Measurements from ENCODE around the gene HSD17B2.

Gene HSD17B2

GRCh38 chr16:82059161-82059982 is 24.3 kb downstream of the HSD17B2 start:
- no peak overlapping the region for H3K27ac ChIP-seq
- TF ChIP-seq CTCF (conservative IDR thresholded peaks at IDR 0.05) (no peak), ZFX (IDR thresholded peaks at IDR 0.05) (no peak)

- H3K27ac ChIP-seq, result no peak overlapping the region
- TF ChIP-seq CTCF (conservative IDR thresholded peaks at IDR 0.05), result no peak
- no peak for TF ChIP-seq ZFX (IDR thresholded peaks at IDR 0.05)
Observed at GRCh38 chr16:82059983-82060421, 24.9 kb downstream of the HSD17B2 start.

GRCh38 chr16:82061861-82062525 is 26.9 kb downstream of the HSD17B2 start:
- no peak for TF ChIP-seq ZFX (IDR thresholded peaks at IDR 0.05)
- peak; percentile 65 for TF ChIP-seq CTCF (conservative IDR thresholded peaks at IDR 0.05)
- H3K27ac ChIP-seq, result no peak overlapping the region

GRCh38 chr16:82062645-82063058 is 27.6 kb downstream of the HSD17B2 start:
- TF ChIP-seq ZFX (IDR thresholded peaks at IDR 0.05), result no peak
- TF ChIP-seq CTCF (conservative IDR thresholded peaks at IDR 0.05), result no peak
- no peak overlapping the region for H3K27ac ChIP-seq

GRCh38 chr16:82063456-82064082 is 28.5 kb downstream of the HSD17B2 start:
- TF ChIP-seq CTCF (conservative IDR thresholded peaks at IDR 0.05), result no peak
- TF ChIP-seq ZFX (IDR thresholded peaks at IDR 0.05), result no peak
- H3K27ac ChIP-seq, result no peak overlapping the region

- TF ChIP-seq CTCF (conservative IDR thresholded peaks at IDR 0.05) (no peak), ZFX (IDR thresholded peaks at IDR 0.05) (no peak)
- no peak overlapping the region for H3K27ac ChIP-seq
Observed at GRCh38 chr16:82067042-82067803, 32.2 kb downstream of the HSD17B2 start.
